Neural cell (in vitro differentiated cells): ENCODE measurements around the gene ZIC3. TPM values are rescaled to one million over a fixed set of nuclear protein-coding genes. Genes with fewer than 3 reads are reported as not detected.

Experiments
- H2AFZ ChIP-seq: fragments of 200-600, 300-800 bp; sonication (generic), shearing (Covaris generic); 2 replicates; pipeline ENCODE4 v1.6.0; 2014; ENCODE audit warnings: low read depth, mild to moderate bottlenecking, antibody characterized with exemption, low read length, moderate library complexity
- H3F3A ChIP-seq: fragments of 200-600 bp; shearing (Covaris generic); 2 replicates; pipeline ENCODE4 v1.6.1; 2016; ENCODE audit warnings: mild to moderate bottlenecking, moderate library complexity, mixed read lengths, antibody characterized with exemption, low read length; ENCODE audit not compliant: insufficient read depth, poor library complexity, severe bottlenecking
- H3K27ac ChIP-seq: fragments of 200-600, 300-800 bp; sonication (generic), shearing (Covaris generic); 2 replicates; pipeline ENCODE4 v1.5.1; 2014; ENCODE audit warnings: mild to moderate bottlenecking, low read length, moderate library complexity
- H3K27me3 ChIP-seq: fragments of 300-800, 200-600 bp; sonication (generic), shearing (Covaris generic); 2 replicates; pipeline ENCODE4 v1.6.0; 2014; ENCODE audit warnings: mild to moderate bottlenecking, low read depth, low read length, moderate library complexity; ENCODE audit not compliant: insufficient read depth
- H3K36me3 ChIP-seq: fragments of 300-800, 200-600 bp; sonication (generic), shearing (Covaris generic); 2 replicates; pipeline ENCODE4 v1.5.1; 2014; ENCODE audit warnings: mild to moderate bottlenecking, antibody characterized with exemption, low read length, moderate library complexity; ENCODE audit not compliant: insufficient read depth
- H3K4me2 ChIP-seq: fragments of 300-800, 200-600 bp; sonication (generic), shearing (Covaris generic); 2 replicates; pipeline ENCODE4 v1.6.0; 2014; ENCODE audit warnings: mild to moderate bottlenecking, low read length
- H3K4me3 ChIP-seq: fragments of 300-800, 200-600 bp; sonication (generic), shearing (Covaris generic); 2 replicates; pipeline ENCODE4 v1.5.1; 2014; ENCODE audit warnings: mild to moderate bottlenecking, low read length, moderate library complexity
- H3K79me2 ChIP-seq: fragments of 200-600 bp; shearing (Covaris generic); replicated peaks from 2 replicates; pipeline ENCODE4 v1.6.0; 2014; ENCODE audit warnings: mild to moderate bottlenecking, low read length, moderate library complexity; ENCODE audit not compliant: insufficient read depth
- H3K9ac ChIP-seq: fragments of 300-800, 200-600 bp; sonication (generic), shearing (Covaris generic); 2 replicates; pipeline ENCODE4 v1.6.1; 2016; ENCODE audit warnings: mild to moderate bottlenecking, low read length, mixed read lengths
- H3K9me2 ChIP-seq: fragments of 200-600 bp; shearing (Covaris generic); 2 replicates; pipeline ENCODE4 v1.6.1; 2016; ENCODE audit warnings: mild to moderate bottlenecking, low read length, mixed read lengths; ENCODE audit not compliant: insufficient read depth
- H3K9me3 ChIP-seq: fragments of 200-600, 300-800 bp; sonication (generic), shearing (Covaris generic); 2 replicates; pipeline ENCODE4 v1.6.1; 2016; ENCODE audit warnings: mild to moderate bottlenecking, mixed run types, low read length, moderate library complexity, mixed read lengths
- H4K20me1 ChIP-seq: fragments of 200-600 bp; shearing (Covaris generic); 2 replicates; pipeline ENCODE4 v1.6.1; 2016; ENCODE audit warnings: mild to moderate bottlenecking, mixed run types; ENCODE audit not compliant: insufficient read depth
- CTCF ChIP-seq: fragments of 450-650 bp; IDR thresholded peaks from 2 replicates; pipeline ENCODE4 v1.5.1; 2014; ENCODE audit warnings: antibody characterized with exemption, mild to moderate bottlenecking, moderate library complexity; ENCODE audit not compliant: poor library complexity, severe bottlenecking
- EP300 ChIP-seq: fragments of 450-650 bp; conservative IDR thresholded peaks from 2 replicates; pipeline ENCODE4 v1.6.1; 2014; ENCODE audit warnings: antibody characterized with exemption, mild to moderate bottlenecking, moderate library complexity; ENCODE audit not compliant: poor library complexity, severe bottlenecking
- EZH2 ChIP-seq: fragments of 200-600, 300-800 bp; shearing (Covaris generic), sonication (generic); IDR thresholded peaks from 2 replicates; pipeline ENCODE4 v1.6.1; 2014; ENCODE audit warnings: antibody characterized with exemption, low read length, borderline replicate concordance, mild to moderate bottlenecking; ENCODE audit not compliant: insufficient read depth, poor library complexity, severe bottlenecking
- MXI1 ChIP-seq: fragments of 450-650 bp; conservative IDR thresholded peaks from 2 replicates; pipeline ENCODE4 v1.6.1; 2014; ENCODE audit warnings: antibody characterized with exemption, mild to moderate bottlenecking; ENCODE audit not compliant: poor library complexity, severe bottlenecking
- POLR2AphosphoS5 ChIP-seq: IDR thresholded peaks from 2 replicates; pipeline ENCODE4 v1.6.1; 2012
- RAD21 ChIP-seq: fragments of 450-650 bp; conservative IDR thresholded peaks from 2 replicates; pipeline ENCODE4 v1.6.1; 2014; ENCODE audit warnings: antibody characterized with exemption, mild to moderate bottlenecking, moderate library complexity
- SMC3 ChIP-seq: fragments of 450-650 bp; conservative IDR thresholded peaks from 2 replicates; pipeline ENCODE4 v1.6.1; 2014; ENCODE audit warnings: antibody characterized with exemption, mild to moderate bottlenecking, moderate library complexity; ENCODE audit not compliant: poor library complexity
- TAF1 ChIP-seq: IDR thresholded peaks from 2 replicates; pipeline ENCODE4 v1.6.1; 2012; ENCODE audit warnings: low read depth
- polyA plus RNA-seq: library from polyadenylated mRNA; depleted of rRNA; stranded (reverse); fragments of >200 nt; gene quantifications from 2 replicates; pipeline ENCODE4 v1.2.3, GENCODE V29; 2014
- TF ChIP-seq, protein P1 (sequence below): IDR thresholded peaks from 2 replicates; pipeline ENCODE4 v1.6.1; 2012; ENCODE audit warnings: borderline replicate concordance

The ZIC3 gene
- polyA plus RNA-seq, 1 donor from 2014 or later = 6.6 TPM

DNA sequence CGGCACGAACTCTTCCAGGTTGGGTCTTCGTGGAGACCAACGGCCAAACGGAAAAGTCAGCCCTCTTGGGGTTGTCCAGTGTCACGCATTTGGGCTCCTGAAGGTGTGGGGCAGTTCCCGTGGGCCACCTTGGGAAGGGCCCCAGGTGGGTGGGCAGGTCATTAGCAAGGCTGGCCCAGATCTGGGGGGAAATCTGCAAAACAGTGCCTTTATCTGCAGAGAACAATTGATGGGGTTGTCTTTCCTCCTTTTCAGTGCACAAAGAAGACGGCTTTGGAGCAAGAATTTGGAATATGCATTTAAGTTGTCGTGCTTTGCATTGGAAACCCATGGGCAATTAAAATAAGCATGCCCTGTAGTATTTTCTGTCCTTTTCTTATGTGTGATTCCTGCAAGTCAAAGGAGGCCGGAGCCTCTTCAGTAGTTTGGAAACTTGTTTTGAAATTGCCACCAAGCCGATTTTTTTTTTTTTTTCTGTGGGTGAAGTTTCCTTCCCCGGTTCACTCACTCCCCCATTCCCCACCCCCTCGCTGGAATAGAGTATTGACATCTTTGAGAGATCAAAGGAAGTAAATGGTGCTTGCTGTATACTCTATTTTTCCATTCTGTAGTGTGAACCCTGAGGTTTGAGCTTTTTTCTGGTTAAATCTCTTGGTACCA lies 9.8 kb downstream of the ZIC3 start:
- Histone ChIP-seq H3K27me3 (peaks cover 34% of the 10 kb centered on the region), H3K9me3 (no peaks in the 10 kb centered on the region), H3K9ac (no peak overlapping the region), H3K9me2 (no peaks in the 10 kb centered on the region), H2AFZ (no peak overlapping the region), H4K20me1 (no peaks in the 10 kb centered on the region), H3K4me3 (no peak overlapping the region), H3K27ac (no peak overlapping the region), H3K4me2 (no peak overlapping the region), H3F3A (no peaks in the 10 kb centered on the region), H3K79me2 (peaks cover 20% of the 10 kb centered on the region), H3K36me3 (no peaks in the 10 kb centered on the region)
- TF ChIP-seq, protein P1, sequence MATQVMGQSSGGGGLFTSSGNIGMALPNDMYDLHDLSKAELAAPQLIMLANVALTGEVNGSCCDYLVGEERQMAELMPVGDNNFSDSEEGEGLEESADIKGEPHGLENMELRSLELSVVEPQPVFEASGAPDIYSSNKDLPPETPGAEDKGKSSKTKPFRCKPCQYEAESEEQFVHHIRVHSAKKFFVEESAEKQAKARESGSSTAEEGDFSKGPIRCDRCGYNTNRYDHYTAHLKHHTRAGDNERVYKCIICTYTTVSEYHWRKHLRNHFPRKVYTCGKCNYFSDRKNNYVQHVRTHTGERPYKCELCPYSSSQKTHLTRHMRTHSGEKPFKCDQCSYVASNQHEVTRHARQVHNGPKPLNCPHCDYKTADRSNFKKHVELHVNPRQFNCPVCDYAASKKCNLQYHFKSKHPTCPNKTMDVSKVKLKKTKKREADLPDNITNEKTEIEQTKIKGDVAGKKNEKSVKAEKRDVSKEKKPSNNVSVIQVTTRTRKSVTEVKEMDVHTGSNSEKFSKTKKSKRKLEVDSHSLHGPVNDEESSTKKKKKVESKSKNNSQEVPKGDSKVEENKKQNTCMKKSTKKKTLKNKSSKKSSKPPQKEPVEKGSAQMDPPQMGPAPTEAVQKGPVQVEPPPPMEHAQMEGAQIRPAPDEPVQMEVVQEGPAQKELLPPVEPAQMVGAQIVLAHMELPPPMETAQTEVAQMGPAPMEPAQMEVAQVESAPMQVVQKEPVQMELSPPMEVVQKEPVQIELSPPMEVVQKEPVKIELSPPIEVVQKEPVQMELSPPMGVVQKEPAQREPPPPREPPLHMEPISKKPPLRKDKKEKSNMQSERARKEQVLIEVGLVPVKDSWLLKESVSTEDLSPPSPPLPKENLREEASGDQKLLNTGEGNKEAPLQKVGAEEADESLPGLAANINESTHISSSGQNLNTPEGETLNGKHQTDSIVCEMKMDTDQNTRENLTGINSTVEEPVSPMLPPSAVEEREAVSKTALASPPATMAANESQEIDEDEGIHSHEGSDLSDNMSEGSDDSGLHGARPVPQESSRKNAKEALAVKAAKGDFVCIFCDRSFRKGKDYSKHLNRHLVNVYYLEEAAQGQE = no peak
- TF ChIP-seq MXI1 = no peak
- no peak for TF ChIP-seq EP300
- no peak for TF ChIP-seq RAD21
- TF ChIP-seq CTCF = no peak
- no peak for TF ChIP-seq TAF1
- no peak for TF ChIP-seq SMC3
- no peak for TF ChIP-seq POLR2AphosphoS5
- no peak for TF ChIP-seq EZH2

- no peak overlapping the region for H2AFZ ChIP-seq
- H3K4me2 ChIP-seq = no peak overlapping the region
- H3K36me3 ChIP-seq = no peaks in the 10 kb centered on the region
- no peaks in the 10 kb centered on the region for H3F3A ChIP-seq
- TF ChIP-seq, protein P1 = no peak
- TF ChIP-seq TAF1 (no peak), EP300 (no peak), EZH2 (no peak), CTCF (no peak), SMC3 (no peak), MXI1 (no peak), POLR2AphosphoS5 (no peak), RAD21 (no peak)
- no peaks in the 10 kb centered on the region for H3K9me2 ChIP-seq
- no peaks in the 10 kb centered on the region for H3K27me3 ChIP-seq
- H3K79me2 ChIP-seq = no peaks in the 10 kb centered on the region
- H3K9ac ChIP-seq = no peak overlapping the region
- no peak overlapping the region for H3K4me3 ChIP-seq
- H3K9me3 ChIP-seq = no peaks in the 10 kb centered on the region
- no peak overlapping the region for H3K27ac ChIP-seq
- no peaks in the 10 kb centered on the region for H4K20me1 ChIP-seq
These were observed 21.2 kb downstream of the ZIC3 start for GRCh38 chrX:137587151-137587550.
